Gastroesophageal sphincter (tissue), 3 donors: ENCODE results near the gene COL25A1.

Experiments used
- CTCF ChIP-seq, 4 experiments: fragments of 200-600 bp in 2 of 4; fragments of 450-650 bp in 2 of 4; sonication (generic) in 1 of 4; IDR thresholded peaks; one replicate each; pipeline ENCODE4 v1.5.1; 2017 to 2019; ENCODE audit warnings: antibody characterized with exemption in 4 of 4, mild to moderate bottlenecking in 2 of 4, moderate library complexity in 2 of 4
- EP300 ChIP-seq: sonication (generic); formaldehyde crosslinking; IDR thresholded peaks from one replicate; pipeline ENCODE4 v1.6.1; 2017; ENCODE audit warnings: antibody characterized with exemption, mild to moderate bottlenecking
- POLR2A ChIP-seq, 2 donors: fragments of 450-650 bp; IDR thresholded peaks; one replicate each; pipeline ENCODE4 v1.6.1; 2017; ENCODE audit warnings: antibody characterized with exemption in 2 of 2, mild to moderate bottlenecking in 2 of 2, moderate library complexity in 1 of 2
- POLR2AphosphoS5 ChIP-seq: sonication (generic); formaldehyde crosslinking; IDR thresholded peaks from one replicate; pipeline ENCODE4 v1.6.1; 2017; ENCODE audit warnings: antibody characterized with exemption

GRCh38 chr4:109027016-109027500 is 275.4 kb downstream of the COL25A1 start:
- no peak for TF ChIP-seq CTCF (IDR thresholded peaks at IDR 0.05)
- no peak for TF ChIP-seq POLR2AphosphoS5
- no peak for TF ChIP-seq POLR2A (IDR thresholded peaks at IDR 0.05)
- TF ChIP-seq EP300: no peak
